ENCODE data around the gene CARS2.
A peak's percentile ranks its signal among the peaks of the same experiment; 100 is the strongest.
"Not testable (repeated sequence)": the region's sequence is repeated elsewhere in the genome, so short reads cannot be mapped to it uniquely, and the experiment has no call there.

The CARS2 gene

GRCh38 chr13:110705826-110706569, at the start of gene CARS2:
TSS of gene CARS2 (minus strand) at chr13:110706116. CDS start at chr13:110706093, 23 bp downstream.
- DNase-seq: peak; percentile 97

- no peak for DNase-seq
Observed at GRCh38 chr13:110748271-110748670, 42.4 kb upstream of the CARS2 start.

DNA sequence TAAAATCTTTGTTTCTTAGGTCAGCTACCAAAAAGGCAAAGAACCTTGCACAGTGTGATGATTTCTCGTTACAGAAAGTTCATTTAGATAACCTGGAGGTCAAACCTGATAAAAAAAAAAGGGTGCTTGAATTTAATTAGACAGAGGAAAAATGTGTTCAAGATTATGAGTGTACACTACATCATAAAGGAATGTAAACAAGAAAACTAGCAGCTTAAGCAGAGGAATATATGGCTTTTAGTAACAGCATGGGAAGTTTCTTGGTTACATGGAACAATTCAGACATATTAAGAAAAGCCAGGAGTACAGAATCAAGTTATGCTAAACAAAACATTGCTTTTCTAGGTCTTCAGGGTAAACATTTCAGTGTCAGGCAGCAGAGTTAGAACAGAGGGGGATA, 40.5 kb upstream of the CARS2 start:
- no peak for DNase-seq

DNA sequence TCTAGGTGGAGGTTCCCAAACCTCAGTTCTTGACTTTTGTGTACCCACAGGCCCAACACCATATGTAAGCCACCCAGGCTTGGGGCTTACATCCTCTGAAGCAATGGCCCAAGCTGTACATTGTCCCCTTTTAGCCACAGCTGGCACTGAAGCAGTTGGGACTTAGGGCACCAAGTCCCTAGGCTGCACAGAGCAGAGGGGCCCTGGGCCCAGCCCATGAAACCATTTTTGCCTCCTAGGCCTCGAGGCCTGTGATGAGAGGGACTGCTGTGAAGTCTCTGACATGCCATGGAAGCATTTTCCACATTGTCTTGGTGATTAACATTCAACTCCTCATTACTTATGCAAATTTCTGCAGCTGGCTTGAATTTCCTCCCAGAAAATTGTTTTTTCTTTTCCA, 37.8 kb upstream of the CARS2 start:
- DNase-seq: no peak

DNA sequence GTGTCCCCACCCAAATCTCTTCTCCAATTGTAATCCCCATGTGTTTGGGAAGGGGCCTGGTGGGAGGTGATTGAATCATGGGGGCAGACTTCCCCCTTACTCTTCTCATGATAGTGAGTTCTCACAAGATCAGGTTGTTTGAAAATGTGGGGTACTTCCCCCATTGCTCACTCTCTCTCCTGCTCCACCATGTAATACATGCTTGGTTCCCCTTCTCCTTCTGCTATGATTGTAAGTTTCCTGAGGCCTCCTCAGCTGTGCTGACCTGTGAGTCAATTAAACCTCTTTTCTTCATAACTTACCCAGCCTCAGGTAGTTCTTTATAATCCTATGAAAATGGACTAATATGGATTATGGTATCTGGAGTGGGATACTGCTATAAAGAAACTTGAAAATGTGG, 31.6 kb upstream of the CARS2 start:
- no peak for DNase-seq

GRCh38 chr13:110734561-110734960, 28.6 kb upstream of the CARS2 start:
- no peak for DNase-seq

- no peak for DNase-seq
Observed at GRCh38 chr13:110731072-110731471, 25.2 kb upstream of the CARS2 start.

GRCh38 chr13:110726726-110727125, 20.8 kb upstream of the CARS2 start:
- DNase-seq: no peak

DNA sequence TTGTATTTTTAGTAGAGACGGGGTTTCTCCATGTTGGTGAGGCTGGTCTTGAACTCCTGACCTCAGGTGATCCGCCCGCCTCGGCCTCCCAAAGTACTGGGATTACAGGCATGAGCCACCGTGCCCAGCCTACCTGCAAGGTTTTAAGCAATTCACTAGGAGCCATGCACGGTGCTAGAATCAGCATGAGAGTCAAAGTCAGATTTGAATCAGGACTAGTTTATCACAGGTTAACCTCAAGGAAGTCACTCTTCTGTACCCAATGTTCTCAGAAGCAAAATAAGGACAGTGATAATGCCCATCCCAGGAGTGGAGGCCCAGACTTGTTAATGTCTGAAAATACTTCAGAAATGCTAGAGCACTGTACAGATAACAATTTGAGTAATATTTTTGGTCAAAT, 20.2 kb upstream of the CARS2 start:
- DNase-seq: not testable (repeated sequence)

DNA sequence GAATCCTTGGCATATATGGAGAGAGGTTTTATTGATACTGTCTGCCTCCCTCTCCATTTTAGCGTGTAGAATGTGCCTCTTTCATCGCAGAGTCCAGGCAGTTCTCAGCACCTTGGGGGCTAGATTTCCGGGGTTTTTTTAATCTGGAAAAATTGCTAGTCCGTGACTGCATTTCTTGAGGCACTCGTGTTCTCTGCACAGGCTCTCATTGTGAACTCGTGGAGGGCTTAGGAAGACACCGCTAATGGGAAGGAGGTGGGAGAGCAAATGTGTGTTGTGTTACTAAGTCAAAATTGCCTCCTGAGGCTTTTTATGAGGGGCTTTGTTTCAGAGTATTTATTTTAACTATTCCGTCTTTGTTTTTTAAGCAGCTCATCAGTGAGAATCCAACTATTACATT, 17.7 kb upstream of the CARS2 start:
- DNase-seq: no peak

GRCh38 chr13:110722971-110723370, 17.1 kb upstream of the CARS2 start:
- DNase-seq: no peak

DNA sequence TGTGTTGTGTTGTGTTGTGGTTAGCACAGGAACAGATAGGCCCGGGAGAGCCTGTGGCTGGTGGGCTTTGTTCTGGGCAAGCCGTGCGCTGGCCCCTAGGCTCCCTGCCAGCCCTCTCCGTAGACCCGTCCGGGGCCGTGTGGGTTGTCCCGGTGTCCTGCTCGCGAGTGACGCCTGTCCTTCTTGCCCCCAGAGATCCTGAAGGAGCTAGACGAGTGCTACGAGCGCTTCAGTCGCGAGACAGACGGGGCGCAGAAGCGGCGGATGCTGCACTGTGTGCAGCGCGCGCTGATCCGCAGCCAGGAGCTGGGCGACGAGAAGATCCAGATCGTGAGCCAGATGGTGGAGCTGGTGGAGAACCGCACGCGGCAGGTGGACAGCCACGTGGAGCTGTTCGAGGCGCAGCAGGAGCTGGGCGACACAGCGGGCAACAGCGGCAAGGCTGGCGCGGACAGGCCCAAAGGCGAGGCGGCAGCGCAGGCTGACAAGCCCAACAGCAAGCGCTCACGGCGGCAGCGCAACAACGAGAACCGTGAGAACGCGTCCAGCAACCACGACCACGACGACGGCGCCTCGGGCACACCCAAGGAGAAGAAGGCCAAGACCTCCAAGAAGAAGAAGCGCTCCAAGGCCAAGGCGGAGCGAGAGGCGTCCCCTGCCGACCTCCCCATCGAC, 13.3 kb upstream of the CARS2 start:
- no peak for DNase-seq

GRCh38 chr13:110716247-110716515, 10.3 kb upstream of the CARS2 start:
- DNase-seq: no peak

DNA sequence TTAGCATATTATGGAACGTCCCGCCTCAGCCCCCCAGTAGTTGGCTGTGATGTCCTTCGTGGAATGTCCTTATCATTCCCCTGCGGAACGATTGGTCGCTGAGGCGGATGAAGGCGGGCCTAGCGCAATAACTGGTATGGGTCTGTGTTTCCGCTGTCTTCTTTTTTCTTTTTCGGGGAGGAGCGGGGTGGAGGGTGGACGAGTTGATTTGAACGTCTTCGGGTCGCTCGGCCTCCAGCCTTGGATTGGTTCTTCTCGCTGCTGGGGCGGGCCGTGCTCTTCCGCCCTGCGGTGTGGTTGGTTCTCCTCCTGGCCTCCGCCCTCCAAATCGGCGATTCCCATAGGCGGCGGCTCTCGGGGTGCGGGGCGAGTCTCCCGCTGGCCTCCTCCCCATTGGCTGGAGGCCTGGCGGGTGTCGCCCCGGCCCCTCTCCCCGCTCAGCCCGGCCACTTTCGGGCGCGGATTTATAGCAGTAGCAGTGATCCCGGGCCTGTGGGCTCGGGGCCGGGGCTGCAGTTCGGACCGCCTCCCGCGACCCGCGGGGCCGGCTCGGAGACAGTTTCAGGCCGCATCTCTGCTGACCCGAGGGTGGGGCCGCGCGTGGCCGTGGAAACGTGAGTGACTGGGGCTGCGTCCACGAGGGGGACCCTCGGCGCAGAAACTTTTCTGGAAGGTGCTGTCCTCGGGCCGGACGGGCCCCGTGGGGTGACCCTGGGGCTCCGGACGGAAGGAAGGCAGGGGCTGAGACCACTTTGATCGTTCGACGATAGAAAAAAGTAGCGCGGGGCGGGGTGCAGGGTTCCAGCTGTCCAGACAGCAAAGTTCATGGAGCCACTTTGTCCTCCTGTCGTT, 9.7 kb upstream of the CARS2 start:
- peak; percentile 100 for DNase-seq

GRCh38 chr13:110714797-110715394, 9.0 kb upstream of the CARS2 start:
- no peak for DNase-seq

DNA sequence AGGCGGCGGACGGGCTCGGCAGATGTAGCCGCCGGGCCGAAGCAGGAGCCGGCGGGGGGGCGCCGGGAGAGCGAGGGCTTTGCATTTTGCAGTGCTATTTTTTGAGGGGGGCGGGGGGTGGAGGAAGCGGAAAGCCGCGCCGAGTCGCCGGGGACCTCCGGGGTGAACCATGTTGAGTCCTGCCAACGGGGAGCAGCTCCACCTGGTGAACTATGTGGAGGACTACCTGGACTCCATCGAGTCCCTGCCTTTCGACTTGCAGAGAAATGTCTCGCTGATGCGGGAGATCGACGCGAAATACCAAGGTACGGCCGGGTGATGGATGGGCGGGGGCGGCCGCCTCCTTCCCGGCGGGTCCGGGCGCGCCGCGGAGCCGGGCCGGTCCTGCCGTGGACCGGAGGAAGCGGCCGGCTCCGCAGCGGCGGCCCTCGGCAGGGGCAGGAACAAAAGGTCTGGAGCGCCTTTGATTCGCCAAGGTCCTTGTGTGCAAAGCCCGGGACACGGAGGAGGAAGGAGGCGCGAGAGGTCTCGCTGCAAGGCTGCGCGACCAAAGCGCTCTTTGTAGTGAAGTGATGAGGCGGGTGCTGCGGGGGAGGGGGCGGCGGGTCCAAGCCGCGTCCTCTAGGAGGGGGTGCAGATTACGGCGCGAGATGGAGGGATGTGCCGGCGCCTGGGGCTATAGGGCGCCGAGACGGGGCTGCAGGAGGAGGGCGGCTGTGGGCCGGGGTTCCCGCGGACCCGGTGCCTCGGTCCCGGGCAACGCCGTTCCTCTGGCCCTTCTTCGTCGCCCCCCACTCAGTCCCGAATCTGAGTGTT, 8.3 kb upstream of the CARS2 start:
- no peak for DNase-seq

GRCh38 chr13:110713642-110713952, 7.7 kb upstream of the CARS2 start, which contains the start of gene ING1:
TSS of gene ING1 (plus strand) at chr13:110713700. CDS start at chr13:110714150, 450 bp downstream.
- DNase-seq: no peak

DNA sequence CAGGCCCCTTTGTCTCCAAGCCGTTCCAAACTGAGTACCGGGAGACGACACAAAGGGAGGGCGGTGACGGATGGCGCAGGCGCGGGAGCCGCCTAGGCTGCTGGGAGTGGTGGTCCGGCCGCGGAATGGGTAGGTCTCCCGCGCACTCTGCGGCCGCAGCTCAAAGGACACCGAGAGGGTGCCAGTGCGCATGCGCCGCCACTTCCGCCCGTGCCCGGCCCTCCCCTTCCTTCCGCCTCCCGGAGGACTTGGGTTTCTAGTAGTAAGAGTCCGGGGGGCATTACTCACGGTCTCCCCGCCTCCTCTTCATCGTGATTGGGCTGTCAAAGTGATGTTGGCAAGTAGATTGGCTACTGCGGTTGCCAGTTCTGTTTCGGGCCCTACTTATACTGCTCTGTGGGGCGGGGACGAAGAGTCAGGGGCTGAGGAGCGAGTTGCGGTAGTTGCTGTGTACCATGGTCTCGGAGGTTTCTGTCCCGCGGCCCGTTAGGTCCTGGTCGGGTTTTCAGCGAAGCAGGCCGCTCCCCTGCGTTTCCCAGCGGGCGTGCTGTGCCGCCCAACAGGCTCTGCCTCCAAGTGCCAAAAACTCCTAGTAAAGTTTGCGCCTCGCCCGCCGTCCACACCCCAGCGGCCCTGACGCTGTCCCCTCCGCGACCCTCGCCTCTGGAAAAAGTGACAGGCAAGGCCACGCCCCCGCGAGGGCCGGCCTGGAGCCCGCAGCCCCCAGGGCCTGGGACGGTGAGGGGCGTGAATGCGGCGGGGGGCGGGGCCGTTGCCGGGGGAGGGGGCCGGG, 7.1 kb upstream of the CARS2 start:
- peak; percentile 99 for DNase-seq

DNA sequence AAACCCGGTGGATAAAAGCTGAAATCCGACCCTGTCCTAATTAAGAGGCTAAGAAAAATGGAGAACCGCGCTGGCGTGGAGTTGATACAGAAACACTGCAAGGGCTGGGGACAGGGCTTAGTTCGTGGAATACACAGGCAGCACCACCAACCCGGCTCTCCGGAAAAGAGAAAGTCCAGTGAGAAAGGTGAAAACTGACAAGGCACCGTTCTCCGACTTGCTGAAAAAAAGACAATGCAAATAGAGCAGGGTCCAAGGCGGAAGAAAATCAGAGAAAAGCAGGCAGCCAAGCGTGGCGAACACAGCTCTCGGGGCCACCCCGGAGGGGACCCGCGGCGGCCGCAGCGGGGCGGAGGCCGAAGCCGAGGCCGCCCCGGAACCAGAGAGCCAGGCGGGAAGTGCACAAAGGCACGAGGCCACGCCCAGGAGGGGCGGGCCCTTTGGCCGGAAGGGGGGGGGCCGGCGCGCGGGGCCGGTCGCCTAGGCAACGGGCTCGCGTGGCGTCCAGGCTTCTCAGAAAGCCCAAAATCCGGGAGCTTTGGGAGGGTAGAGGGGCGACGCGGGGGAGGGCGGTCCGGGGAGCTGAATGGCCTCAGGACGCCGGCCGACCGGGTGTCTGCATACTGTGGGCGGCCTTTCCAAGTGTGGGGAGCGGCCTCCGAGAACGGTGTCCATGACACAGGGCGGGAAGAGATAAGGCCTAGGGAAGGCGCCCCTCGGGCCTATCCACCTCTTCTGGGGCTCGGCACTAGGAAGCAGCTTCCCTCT, 6.3 kb upstream of the CARS2 start:
- peak; percentile 77 for DNase-seq

DNA sequence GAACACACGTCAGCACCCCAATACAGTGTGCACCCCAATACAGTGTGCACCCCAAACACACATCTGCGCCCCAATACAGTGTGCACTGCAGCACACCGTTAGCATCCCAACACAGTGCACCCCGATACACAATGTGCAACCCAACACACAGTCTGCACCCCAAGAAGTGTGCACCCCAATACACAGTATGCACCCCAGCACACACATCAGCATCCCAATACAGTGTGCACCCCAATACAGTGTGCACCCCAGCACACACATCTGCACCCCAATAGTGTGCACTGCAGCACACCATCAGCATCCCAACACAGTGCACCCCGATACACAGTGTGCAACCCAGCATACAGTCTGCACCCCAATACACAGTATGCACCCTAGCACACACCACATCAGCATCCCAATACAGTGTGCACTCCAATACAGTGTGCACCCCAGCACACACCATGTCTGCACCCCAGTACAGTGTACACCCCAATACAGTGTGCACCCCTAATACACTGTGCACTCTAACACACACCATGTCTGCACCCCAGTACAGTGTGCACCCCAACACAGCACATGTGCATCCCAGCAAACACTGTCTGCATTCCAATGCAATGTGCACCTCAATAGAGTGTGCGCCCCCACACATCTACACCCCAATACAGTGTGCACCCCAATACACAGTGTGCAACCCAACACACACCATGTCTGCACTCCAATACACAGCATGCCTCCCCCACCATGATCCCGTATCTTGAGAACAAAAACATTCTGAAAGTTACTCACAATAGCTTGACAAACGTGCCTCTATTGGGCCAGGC, 855 bp upstream of the CARS2 start:
- no peak for DNase-seq

Data from T1000 (cell line).